NB4 (cell line): ENCODE results near the gene MKX.

Experiments used
- POLR2A ChIP-seq: IDR thresholded peaks from 2 replicates; pipeline ENCODE4 v1.6.1; 2011; ENCODE audit warnings: mild to moderate bottlenecking; ENCODE audit not compliant: insufficient read length; ENCODE audit errors: extremely low read depth
- TF ChIP-seq, protein P1 (sequence below): IDR thresholded peaks from one replicate; pipeline ENCODE4 v1.5.1; 2012; ENCODE audit warnings: low read depth, low read length

DNA sequence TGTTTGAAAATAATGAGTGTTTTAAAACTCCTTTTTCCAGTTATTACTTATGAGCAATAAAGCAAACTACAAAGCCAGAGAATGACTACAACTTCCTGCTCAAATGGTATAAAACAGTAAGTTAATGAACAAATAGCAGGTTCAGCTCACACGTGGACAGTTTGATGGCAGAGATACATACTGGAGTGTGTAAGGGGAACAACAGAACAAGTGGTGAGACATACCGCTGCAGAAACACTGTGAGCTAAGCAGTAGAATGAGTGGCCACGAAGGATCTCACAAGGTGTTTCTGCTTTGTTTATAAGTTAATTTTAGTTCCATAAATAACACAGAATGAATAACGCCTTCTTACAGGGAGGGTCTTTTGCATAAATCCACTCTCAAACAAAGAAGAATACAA, 3.0 kb upstream of the MKX start:
- TF ChIP-seq, protein P1, sequence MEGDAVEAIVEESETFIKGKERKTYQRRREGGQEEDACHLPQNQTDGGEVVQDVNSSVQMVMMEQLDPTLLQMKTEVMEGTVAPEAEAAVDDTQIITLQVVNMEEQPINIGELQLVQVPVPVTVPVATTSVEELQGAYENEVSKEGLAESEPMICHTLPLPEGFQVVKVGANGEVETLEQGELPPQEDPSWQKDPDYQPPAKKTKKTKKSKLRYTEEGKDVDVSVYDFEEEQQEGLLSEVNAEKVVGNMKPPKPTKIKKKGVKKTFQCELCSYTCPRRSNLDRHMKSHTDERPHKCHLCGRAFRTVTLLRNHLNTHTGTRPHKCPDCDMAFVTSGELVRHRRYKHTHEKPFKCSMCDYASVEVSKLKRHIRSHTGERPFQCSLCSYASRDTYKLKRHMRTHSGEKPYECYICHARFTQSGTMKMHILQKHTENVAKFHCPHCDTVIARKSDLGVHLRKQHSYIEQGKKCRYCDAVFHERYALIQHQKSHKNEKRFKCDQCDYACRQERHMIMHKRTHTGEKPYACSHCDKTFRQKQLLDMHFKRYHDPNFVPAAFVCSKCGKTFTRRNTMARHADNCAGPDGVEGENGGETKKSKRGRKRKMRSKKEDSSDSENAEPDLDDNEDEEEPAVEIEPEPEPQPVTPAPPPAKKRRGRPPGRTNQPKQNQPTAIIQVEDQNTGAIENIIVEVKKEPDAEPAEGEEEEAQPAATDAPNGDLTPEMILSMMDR, result no peak
- no peak for TF ChIP-seq POLR2A
